ENCODE data around the gene PCLO.
"Not testable (repeated sequence)": the region's sequence is repeated elsewhere in the genome, so short reads cannot be mapped to it uniquely, and the experiment has no call there.

The PCLO gene

DNA sequence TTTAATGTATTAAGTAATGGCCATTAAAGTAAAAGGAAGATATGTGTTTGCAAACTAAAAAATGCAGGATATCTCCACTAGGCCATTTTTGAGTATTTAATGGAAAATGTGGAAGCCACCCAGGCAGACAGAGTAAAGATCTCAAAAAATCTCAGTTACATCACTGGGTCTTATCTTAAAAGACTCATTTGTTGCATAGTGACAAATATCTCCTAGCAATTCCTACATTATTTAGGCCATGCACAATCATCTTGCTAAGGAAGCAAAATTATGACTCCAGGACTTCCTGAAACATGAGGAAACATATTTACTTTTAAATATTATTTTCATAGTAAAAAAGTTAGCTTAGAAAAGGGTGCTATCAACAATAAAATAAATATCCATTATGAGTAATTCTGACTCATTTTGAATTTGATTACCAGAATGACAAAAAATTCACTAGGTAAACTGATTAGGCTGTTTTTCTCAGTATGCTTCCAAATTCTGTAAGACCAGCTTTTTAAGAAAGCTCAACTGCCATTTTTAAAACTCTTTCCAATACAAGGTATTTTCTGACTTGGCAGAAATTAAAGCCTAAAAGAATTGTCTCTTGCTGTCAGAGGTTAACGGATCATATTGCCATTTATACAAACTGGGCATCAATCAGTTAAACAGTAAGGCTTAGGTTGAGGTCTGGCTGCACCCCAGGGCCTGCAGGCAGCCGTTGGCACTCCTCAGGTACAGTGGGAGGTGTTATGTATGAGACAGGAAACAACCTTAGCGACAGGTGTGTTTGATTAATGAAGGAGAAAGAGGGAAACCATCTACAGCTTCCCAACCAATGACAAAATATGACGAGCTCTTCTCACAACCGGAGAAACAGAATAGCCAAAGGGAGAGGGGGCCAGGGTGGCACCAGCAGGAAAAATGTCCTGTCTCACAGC is 31.8 kb downstream of the PCLO start:
- no peak for DNase-seq

- no peak for DNase-seq
Measured at GRCh38 chr7:83130191-83130590, 32.5 kb downstream of the PCLO start.

- DNase-seq, result no peak
Measured at GRCh38 chr7:83119494-83119893, 43.2 kb downstream of the PCLO start.

DNA sequence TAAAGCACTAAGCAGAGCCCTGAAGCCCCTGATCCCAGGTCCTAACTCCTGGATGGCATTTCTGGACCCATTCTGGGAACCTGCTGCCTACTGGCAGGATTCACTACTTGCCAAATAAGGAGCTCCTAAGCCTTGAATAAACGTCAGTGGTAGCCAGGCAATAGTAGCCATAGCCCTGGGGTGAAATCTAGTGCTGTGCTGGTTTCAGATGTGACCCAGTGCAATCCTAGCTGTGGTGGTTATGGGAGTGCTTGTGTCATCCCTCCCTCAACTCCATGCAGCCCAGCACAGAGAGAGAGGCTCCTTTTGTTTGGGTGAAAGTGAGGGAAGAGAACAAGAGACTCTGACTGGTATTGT is 43.7 kb downstream of the PCLO start:
- no peak for DNase-seq

- DNase-seq, result no peak
Measured at GRCh38 chr7:83118347-83119025, 44.2 kb downstream of the PCLO start.

GRCh38 chr7:83117466-83117865 is 45.2 kb downstream of the PCLO start:
- DNase-seq, result no peak

DNA sequence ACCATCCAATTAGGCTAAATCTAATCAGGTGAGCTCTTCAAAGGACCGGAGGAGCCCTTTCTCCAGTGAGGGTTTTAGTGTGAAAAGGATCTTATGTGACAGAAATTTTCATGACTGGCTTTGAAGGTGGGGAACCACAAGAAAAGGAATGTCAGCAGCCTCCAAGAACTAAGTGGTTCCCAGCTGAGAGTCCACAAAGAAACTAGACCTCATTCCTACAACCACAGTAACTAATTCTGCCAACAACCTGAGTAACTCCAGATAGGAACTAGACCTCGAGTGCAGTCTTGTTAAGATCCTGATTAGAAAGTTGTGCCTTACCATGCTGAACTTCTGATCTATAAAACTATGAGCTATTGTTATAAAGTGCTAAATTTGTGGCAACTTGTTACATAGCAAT is 51.3 kb downstream of the PCLO start:
- DNase-seq, result no peak

DNA sequence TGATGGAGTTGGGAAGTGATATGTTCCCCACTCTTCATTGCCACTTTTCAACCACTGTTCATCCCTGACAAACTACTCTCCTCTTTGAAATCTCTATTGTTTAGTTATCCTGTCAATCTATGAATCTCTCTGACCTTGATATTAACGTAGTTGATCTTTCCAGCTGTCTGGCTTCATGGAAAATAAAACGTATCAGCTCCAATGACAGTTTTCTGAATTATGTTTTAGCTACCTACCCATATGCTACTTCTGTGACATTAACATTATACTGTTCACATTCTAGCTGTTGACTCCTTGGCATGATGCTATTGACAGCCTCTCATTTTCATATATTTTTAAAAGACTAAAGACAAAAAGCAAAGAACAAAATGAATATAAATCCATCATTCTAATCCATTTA is 53.3 kb downstream of the PCLO start:
- DNase-seq, result no peak

DNA sequence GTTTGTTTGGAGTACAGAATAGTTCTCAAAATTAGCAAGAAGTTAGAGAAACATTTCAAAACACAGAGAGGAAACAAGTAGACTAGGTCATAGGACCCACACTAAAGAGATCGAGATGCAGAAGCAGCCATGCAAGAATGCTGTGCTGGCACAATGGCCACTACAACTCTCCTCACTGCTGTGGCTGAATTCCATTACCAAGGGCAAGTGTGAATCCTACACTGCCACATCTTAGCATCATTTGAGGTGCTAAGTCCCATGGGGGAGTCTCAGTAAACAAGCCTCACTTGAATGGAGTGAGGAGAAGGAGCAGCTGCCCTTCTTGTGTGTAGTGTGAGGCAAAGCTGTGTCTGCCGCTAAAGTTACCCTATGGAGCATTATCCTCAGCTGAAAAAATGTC is 56.7 kb downstream of the PCLO start:
- DNase-seq, result no peak

DNA sequence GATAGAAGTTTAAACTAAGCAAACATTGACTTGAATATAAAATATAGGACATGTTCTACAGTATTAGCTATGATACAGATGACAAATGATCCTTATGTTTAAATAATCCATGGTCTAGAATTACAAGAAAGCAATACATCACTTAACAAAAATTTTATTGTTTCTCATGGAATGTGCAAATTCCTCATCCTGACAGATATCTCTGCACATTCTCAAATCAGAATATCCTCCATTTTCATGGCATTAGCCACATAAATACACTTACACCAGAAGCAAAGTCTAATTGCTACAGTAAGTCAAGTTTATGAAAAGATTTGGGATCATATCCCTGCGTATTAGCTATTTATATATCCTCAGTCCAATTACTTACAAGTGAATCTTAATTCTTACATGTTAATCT is 57.6 kb downstream of the PCLO start:
- no peak for DNase-seq

DNA sequence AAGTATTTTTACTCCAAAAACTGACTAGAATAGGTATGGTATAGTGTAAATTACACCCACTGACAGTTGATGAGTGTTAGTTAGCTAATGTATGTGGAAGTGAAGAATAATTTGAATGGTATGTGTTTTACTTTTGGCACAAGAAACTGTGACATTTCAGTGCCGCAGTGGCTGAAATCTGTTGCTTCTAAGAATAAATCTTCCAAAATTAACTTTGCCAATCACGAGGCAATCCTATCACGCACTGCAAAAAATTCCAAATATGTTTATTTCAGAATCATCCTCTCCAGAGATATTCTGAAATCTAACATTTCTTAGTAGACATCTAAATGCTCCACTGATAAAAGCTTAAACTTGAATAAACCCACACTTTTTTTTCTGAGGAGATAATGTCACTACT is 61.2 kb downstream of the PCLO start:
- DNase-seq, result no peak

GRCh38 chr7:83096065-83096580 is 66.6 kb downstream of the PCLO start:
- no peak for DNase-seq

DNA sequence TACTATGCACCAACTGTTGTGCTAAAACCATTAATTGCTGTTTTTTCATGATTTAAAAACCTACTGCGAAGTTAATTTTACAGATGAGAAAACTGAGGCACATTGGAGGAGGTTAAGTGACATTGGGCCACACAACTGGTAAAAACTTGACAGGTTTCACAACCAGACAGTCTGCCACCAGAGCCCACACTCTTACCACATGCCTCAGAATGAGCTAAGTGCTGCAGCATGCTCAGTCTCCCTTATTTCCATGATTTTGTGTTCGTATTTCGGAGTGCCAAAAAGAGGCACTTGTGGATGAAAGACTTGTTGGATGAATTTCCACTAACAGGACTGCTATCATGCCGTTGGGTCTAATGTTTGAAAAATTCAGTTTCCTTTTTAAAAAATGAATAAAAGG is 77.4 kb downstream of the PCLO start:
- DNase-seq, result no peak

DNA sequence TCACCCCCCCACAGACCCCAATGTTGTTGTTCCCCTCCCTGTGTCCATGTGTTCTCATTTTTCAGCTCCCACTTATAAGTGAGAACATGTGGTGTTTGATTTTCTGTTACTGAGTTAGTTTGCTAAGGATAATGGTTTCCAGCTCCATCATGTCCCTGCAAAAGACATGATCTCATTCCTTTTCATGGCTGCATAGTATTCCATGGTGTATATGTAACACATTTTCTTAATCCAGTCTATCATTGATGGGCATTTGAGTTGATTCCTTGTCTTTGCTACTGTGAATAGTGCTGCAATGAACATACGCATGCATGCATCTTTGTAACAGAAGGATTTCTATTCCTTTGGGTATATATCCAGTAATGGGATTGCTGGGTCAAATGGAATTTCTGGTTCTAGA is 82.8 kb downstream of the PCLO start:
- not testable (repeated sequence) for DNase-seq

GRCh38 chr7:83077328-83077727 is 85.4 kb downstream of the PCLO start:
- no peak for DNase-seq

- DNase-seq, result no peak
Measured at GRCh38 chr7:83072576-83073517, 89.8 kb downstream of the PCLO start.

DNA sequence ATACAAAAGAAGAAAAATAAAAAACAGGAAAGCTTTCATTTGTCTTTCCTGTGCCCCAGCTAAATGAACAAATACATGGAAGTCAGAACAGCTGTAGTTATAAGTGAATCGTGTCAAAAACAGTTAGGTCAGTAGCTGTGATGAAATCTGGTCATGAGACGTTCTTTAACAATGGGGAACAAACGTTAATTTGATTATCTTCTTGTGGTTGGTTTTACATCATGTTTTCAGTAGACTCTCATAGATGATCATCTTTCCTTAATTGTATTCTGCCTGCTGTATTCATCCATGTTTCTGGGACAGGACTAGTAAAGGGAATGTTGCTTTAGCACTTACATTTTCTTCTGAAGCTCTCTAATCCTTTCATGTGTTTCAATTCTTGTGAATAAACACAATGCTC is 97.0 kb downstream of the PCLO start:
- DNase-seq, result no peak

DNA sequence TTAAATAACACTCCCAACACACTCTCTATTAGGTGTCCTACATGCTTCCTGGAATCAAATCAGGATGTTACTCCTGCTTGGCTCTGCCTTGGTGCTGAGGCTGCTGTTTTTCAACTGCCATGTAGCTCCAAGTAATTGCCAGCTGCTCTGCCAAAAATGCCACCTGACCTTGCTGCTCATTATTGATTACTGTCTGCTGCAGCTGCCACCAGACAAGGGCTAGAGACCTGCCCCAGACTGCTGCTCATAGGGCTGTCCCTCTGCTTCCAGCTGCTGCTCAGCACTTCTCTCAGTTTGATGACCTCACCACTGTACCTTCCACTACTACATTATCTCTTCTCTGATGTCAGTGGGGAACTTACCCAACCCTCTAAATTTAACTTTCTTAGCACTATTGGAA is 102.5 kb downstream of the PCLO start:
- peak; percentile 27 for DNase-seq

DNA sequence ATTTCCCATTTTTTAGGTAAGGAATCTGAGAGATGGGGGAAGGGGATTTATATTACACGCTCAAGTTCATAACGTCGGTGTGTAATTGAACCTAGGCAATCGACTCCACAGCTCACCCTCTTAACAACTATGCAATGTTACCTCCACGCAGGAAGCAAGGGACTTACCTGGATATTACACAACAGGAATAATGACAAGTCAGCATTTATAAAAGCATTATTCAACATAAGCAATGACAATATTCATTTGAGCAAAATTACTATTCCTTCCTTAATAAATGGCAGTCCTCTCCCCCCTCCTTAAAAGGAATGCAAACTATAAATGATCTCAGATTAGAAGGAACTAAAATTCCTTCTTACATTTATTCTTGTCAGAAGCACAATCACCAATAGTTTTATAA is 104.0 kb downstream of the PCLO start:
- no peak for DNase-seq

- no peak for DNase-seq
Measured at GRCh38 chr7:83055197-83055596, 107.5 kb downstream of the PCLO start.

DNA sequence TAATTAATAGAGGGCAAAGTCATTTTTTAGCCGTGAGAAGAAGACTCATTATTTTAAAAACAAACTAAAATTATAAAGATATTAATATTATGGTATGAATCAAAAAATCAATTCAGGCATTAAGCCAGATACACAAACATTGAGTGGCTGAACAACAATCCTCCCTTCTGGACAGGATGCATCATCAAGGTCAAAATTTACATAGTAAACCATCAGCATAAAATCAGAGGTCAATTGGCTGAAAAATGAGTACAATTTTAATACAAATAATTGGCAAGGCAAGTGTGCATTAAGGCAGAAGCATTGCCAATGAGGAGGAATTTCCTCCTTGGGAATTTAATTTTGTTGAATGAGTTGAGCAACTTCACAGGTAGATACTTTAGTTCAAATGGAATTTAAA is 108.2 kb downstream of the PCLO start:
- no peak for DNase-seq

- no peak for DNase-seq
Measured at GRCh38 chr7:83053965-83054364, 108.7 kb downstream of the PCLO start.

- DNase-seq, result no peak
Measured at GRCh38 chr7:83040484-83040883, 122.2 kb downstream of the PCLO start.
